PC-3 (cell line): Measurements from ENCODE around the gene CALN1. TPM values are rescaled to one million over a fixed set of nuclear protein-coding genes. Genes with fewer than 3 reads are reported as not detected.

Source experiments
- ATAC-seq: fragments of 200-7000 bp; cut with Tn5 transposase; 2 replicates; pipeline ENCODE4 v1.9.1; 2020; ENCODE audit warnings: mild to moderate bottlenecking, moderate library complexity
- BruUV-seq: library from RNA; stranded (reverse); fragments of 400-500 nt; replicated peaks from 2 replicates; lab custom pipeline; 2021; lab: Mats Ljungman, UMichigan
- CTCF ChIA-PET: fragments of 300-600 bp; sonication (Branson Sonifier 250); formaldehyde crosslinking; loops from one replicate; lab custom pipeline; 2022; ENCODE audit warnings: antibody characterized with exemption; lab: Charles Lee
- POLR2A ChIA-PET: fragments of 300-600 bp; sonication (Branson Sonifier 250); formaldehyde crosslinking; loops from one replicate; lab custom pipeline; 2022; ENCODE audit warnings: antibody characterized with exemption; ENCODE audit not compliant: unreplicated experiment; lab: Charles Lee
- DNase-seq: peaks from one replicate; pipeline ENCODE4 v3.0.0-alpha.2; 2015
- H2AFZ ChIP-seq: fragments of 300-600 bp; sonication (generic); 2 replicates; pipeline ENCODE4 v1.6.0; 2016; ENCODE audit warnings: antibody characterized with exemption, low read length
- H3F3A ChIP-seq: fragments of 300-600 bp; sonication (generic); one replicate; pipeline ENCODE4 v1.6.0; 2017; ENCODE audit warnings: antibody characterized with exemption, low read length, control low read depth, mild to moderate bottlenecking; ENCODE audit not compliant: unreplicated experiment
- H3K27ac ChIP-seq: fragments of 300-600 bp; sonication (generic); 2 replicates; pipeline ENCODE4 v1.5.1; 2016; ENCODE audit warnings: mild to moderate bottlenecking, low read length
- H3K27me3 ChIP-seq: fragments of 300-600 bp; sonication (generic); 2 replicates; pipeline ENCODE4 v1.6.1; 2016; ENCODE audit warnings: low read length, mixed read lengths
- H3K36me3 ChIP-seq: fragments of 300-600 bp; sonication (generic); 2 replicates; pipeline ENCODE4 v1.6.1; 2016; ENCODE audit warnings: low read depth, mixed run types, low read length, mixed read lengths
- H3K4me1 ChIP-seq: fragments of 300-600 bp; sonication (generic); 2 replicates; pipeline ENCODE4 v1.5.1; 2016; ENCODE audit warnings: low read length; ENCODE audit not compliant: insufficient read depth
- H3K4me2 ChIP-seq: fragments of 300-600 bp; sonication (generic); 2 replicates; pipeline ENCODE4 v1.6.0; 2016; ENCODE audit warnings: low read length
- H3K4me3 ChIP-seq: fragments of 300-600 bp; sonication (generic); 2 replicates; pipeline ENCODE4 v1.5.1; 2016; ENCODE audit warnings: mild to moderate bottlenecking, low read length, mixed read lengths
- H3K79me2 ChIP-seq: fragments of 300-600 bp; sonication (generic); 2 replicates; pipeline ENCODE4 v1.6.1; 2017; ENCODE audit warnings: low read length, mixed read lengths
- H3K9ac ChIP-seq: fragments of 300-600 bp; sonication (generic); 2 replicates; pipeline ENCODE4 v1.6.0; 2016; ENCODE audit warnings: mild to moderate bottlenecking, low read length
- H3K9me2 ChIP-seq: fragments of 300-600 bp; sonication (generic); replicated peaks from 2 replicates; pipeline ENCODE4 v1.6.1; 2016; ENCODE audit warnings: mixed run types, low read length, mixed read lengths
- H3K9me3 ChIP-seq: fragments of 300-600 bp; sonication (generic); 2 replicates; pipeline ENCODE4 v1.6.1; 2016; ENCODE audit warnings: low read length, mixed read lengths
- H4K20me1 ChIP-seq: fragments of 300-600 bp; sonication (generic); 2 replicates; pipeline ENCODE4 v1.6.1; 2016; ENCODE audit warnings: low read length, mixed read lengths
- EZH2 ChIP-seq: fragments of 300-600 bp; sonication (generic); IDR thresholded peaks from one replicate; pipeline ENCODE4 v1.6.1; 2017; ENCODE audit warnings: antibody characterized with exemption, mild to moderate bottlenecking, low read length; ENCODE audit not compliant: unreplicated experiment
- EZH2phosphoT487 ChIP-seq: fragments of 300-600 bp; sonication (generic); IDR thresholded peaks from 2 replicates; pipeline ENCODE4 v1.6.1; 2018; ENCODE audit warnings: mild to moderate bottlenecking, antibody characterized with exemption, low read length, borderline replicate concordance
- intact Hi-C: fragments of 100-400 bp; cut with micrococcal nuclease; formaldehyde crosslinking; loops from 2 replicates; pipeline ENCODE4 v1.9.0; 2023
- total RNA-seq: library from RNA; depleted of rRNA; stranded (reverse); fragments of >200 nt; gene quantifications from 2 replicates; pipeline ENCODE4 v1.2.3, GENCODE V29; 2014
- TF ChIP-seq, protein P1 (sequence below): fragments of 300-600 bp; sonication (generic); conservative IDR thresholded peaks from 2 replicates; pipeline ENCODE4 v1.5.1; 2017; ENCODE audit warnings: antibody characterized with exemption, low read depth, mild to moderate bottlenecking, low read length

The CALN1 gene
- total RNA-seq, 1 experiment from 2014 or later, result not detected

DNA sequence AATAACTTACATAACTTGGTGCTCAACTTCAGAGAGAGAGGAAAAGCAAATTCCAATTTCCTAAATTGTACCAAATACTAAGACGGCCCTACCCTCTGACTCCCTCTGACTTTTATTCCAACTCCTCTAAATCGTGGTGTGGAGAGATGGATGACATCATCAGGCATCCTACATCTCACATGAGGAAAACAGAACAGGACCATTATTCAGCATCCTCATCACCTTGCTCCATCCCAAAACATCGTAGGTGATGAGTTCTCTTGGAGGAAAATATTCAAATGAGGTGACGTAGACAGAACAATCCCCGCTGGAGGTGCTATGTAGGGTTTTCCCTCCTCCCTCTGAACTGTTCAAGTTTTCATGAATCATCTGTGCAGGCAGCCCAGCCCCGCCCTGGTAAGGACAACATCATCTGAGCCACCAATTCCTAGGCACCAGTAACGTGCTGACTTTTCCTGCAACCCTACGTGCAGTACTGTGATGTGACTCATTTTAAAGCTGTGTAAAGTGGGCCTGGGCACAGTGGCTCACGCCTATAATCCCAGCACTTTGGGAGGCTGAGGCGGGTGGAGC is 167.2 kb downstream of the CALN1 start:
- H4K20me1 ChIP-seq, result no peaks in the 10 kb centered on the region
- H3K9me3 ChIP-seq, result no peaks in the 10 kb centered on the region
- no peaks in the 10 kb centered on the region for H3K9me2 ChIP-seq
- no peaks in the 10 kb centered on the region for H3F3A ChIP-seq
- no peak overlapping the region for H3K9ac ChIP-seq
- DNase-seq (no peak), ATAC-seq (no peak)
- no peak overlapping the region for H3K4me2 ChIP-seq
- intact Hi-C loops, result loop anchor here (2.0 kb wide), 1 partner anchor 60 kb away; no protein-coding TSS in a partner anchor
- H3K27me3 ChIP-seq, result no peaks in the 10 kb centered on the region
- no TSS peak for BruUV-seq
- TF ChIP-seq EZH2phosphoT487 (no peak), EZH2 (no peak)
- TF ChIP-seq, protein P1, sequence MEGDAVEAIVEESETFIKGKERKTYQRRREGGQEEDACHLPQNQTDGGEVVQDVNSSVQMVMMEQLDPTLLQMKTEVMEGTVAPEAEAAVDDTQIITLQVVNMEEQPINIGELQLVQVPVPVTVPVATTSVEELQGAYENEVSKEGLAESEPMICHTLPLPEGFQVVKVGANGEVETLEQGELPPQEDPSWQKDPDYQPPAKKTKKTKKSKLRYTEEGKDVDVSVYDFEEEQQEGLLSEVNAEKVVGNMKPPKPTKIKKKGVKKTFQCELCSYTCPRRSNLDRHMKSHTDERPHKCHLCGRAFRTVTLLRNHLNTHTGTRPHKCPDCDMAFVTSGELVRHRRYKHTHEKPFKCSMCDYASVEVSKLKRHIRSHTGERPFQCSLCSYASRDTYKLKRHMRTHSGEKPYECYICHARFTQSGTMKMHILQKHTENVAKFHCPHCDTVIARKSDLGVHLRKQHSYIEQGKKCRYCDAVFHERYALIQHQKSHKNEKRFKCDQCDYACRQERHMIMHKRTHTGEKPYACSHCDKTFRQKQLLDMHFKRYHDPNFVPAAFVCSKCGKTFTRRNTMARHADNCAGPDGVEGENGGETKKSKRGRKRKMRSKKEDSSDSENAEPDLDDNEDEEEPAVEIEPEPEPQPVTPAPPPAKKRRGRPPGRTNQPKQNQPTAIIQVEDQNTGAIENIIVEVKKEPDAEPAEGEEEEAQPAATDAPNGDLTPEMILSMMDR, result no peak
- H3K4me3 ChIP-seq, result no peak overlapping the region
- ChIA-PET CTCF (no interaction called here), POLR2A (no interaction called here)
- no peaks in the 10 kb centered on the region for H3K79me2 ChIP-seq
- H3K27ac ChIP-seq, result no peak overlapping the region
- H3K36me3 ChIP-seq, result no peaks in the 10 kb centered on the region
- no peaks in the 10 kb centered on the region for H3K4me1 ChIP-seq
- H2AFZ ChIP-seq, result no peak overlapping the region

DNA sequence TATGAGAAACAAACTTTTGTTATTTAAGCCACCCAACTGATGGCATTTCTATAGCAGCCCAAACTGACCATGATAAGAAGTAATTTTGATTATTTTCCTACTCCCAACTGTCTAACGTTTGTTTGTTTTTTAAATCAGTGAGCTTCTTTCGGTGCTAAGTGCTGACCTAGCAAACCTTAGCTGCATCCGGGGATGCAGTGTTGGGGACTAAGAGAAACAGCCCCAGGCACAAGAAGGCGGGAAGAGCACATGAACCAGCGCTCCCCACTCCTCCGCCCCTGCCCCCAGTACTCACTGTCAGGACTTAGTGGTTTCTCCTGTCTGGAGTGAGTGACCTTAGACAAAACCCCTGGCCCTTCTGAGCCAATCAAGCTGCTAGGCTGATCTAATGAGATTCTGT is 168.8 kb downstream of the CALN1 start:
- H3F3A ChIP-seq, result no peaks in the 10 kb centered on the region
- ATAC-seq (no peak), DNase-seq (no peak)
- H3K9me2 ChIP-seq, result no peaks in the 10 kb centered on the region
- no peaks in the 10 kb centered on the region for H3K4me1 ChIP-seq
- no peaks in the 10 kb centered on the region for H3K9me3 ChIP-seq
- no peaks in the 10 kb centered on the region for H3K36me3 ChIP-seq
- BruUV-seq, result no TSS peak
- CTCF ChIA-PET, result no interaction called here
- no peaks in the 10 kb centered on the region for H3K79me2 ChIP-seq
- intact Hi-C loops, result no loop called here
- no peaks in the 10 kb centered on the region for H3K27me3 ChIP-seq
- no peaks in the 10 kb centered on the region for H4K20me1 ChIP-seq
- TF ChIP-seq, protein P1, result no peak
- TF ChIP-seq EZH2phosphoT487 (no peak), EZH2 (no peak)
- H3K9ac ChIP-seq, result no peak overlapping the region
- H3K27ac ChIP-seq, result no peak overlapping the region
- no peak overlapping the region for H3K4me3 ChIP-seq
- H2AFZ ChIP-seq, result no peak overlapping the region
- no peak overlapping the region for H3K4me2 ChIP-seq
- POLR2A ChIA-PET, result no interaction called here

DNA sequence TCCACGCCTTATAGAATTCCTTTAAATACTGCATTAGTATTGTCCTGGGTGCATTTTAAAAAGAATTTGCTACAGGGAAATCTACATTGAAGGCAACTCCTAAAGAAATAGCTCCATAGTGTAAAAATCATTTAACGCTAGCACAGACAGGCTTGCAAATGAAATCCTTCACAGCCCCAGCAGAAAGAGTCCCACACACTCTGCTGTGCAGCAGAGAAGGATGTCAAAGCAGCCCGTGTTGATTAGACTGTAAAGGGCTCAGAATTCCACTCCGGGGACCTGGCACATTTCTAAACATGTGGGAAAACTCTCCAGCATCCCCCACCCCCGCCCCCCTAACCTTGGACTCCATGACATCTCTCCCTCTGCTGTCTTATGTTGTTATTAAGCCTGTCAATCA is 176.8 kb downstream of the CALN1 start:
- CTCF ChIA-PET, result no interaction called here
- intact Hi-C loops, result no loop called here
- Histone ChIP-seq H3K4me1 (no peaks in the 10 kb centered on the region), H3K36me3 (no peaks in the 10 kb centered on the region), H4K20me1 (no peaks in the 10 kb centered on the region), H3F3A (no peaks in the 10 kb centered on the region), H3K9me2 (no peaks in the 10 kb centered on the region), H3K4me2 (no peak overlapping the region), H3K27ac (no peak overlapping the region), H3K9ac (no peak overlapping the region), H3K9me3 (no peaks in the 10 kb centered on the region), H3K79me2 (no peaks in the 10 kb centered on the region), H3K4me3 (no peak overlapping the region), H3K27me3 (no peaks in the 10 kb centered on the region), H2AFZ (no peak overlapping the region)
- no peak for ATAC-seq
- no TSS peak for BruUV-seq
- POLR2A ChIA-PET, result no interaction called here
- TF ChIP-seq, protein P1, result no peak
- TF ChIP-seq EZH2phosphoT487, result no peak
- no peak for TF ChIP-seq EZH2
- no peak for DNase-seq
